SK-MEL-5 (cell line): ENCODE results near the gene POLD1. TPM values are rescaled to one million over a fixed set of nuclear protein-coding genes. Genes with fewer than 3 reads are reported as not detected.

Experiments
- DNase-seq: peaks from one replicate; pipeline ENCODE4 v3.0.0-alpha.2; 2016; ENCODE audit warnings: low read depth, low spot score
- in situ Hi-C: cut with HindIII; loops from 2 replicates; pipeline ENCODE4 v1.10.0; 2016; ENCODE audit warnings: low sequenced_read_pairs, high pct_unique_total_duplicates, low pct_unique_long_range_greater_than_20kb
- total RNA-seq: library from RNA; depleted of rRNA; stranded (reverse); fragments of >200 nt; shearing (Covaris generic); gene quantifications from 2 replicates; pipeline ENCODE4 v1.2.3, GENCODE V29; 2014; rRNA removed

POLD1 gene
- total RNA-seq, 1 experiment from 2014 or later = 30.7 TPM

DNA sequence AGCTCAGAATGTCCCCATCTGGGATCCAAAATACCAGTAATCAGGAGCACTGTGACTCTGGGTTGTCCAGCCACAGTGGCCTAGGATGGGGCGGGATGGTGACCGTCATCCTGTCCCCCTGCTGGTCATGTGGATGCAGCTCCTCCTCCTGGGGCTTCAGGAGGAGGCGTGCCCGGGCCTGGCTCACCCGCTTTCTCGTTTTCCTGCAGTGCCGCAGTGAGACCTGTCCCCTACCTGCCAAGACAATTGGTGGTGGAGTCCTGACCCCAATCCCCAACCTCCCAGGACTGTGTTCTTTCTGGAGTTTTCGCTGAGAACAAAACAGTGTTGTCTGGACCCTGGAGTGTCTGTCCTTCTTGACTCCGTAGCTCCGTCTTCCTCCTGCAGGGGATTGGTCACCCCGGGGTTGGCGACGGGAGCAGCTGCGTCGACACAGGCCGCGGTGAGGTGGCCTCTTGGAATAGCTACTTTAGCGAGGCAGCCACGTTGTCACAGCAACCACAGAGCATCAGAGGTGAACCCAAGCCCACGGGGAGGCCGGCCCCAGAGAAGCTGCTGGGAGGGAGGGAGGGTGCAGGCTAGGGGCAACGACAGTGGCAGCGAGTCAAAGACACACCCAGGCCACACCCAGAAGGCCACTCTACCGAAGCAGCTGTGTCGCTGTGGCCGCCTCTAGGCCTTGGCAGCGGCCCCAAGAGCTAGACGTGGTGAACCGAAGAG lies 82.0 kb downstream of the POLD1 start:
- DNase-seq = no peak
- in situ Hi-C loops = no loop called here

DNA sequence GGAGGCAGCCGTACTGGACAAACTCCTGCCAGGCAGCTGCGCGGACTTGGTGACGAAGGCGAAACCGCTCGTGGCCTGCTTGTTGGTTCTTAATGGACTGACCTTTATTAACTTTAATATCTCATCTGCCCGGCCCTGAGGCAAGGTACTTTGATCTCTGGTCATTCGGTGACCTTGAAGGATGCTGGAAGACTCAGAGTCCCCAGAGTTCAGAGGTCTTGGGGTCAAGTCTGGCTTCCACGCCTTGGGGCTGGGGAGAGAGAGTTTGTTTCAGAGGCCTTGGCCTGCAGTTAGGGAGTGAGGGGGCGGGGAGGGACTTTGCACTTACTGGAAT lies 82.5 kb downstream of the POLD1 start:
- no peak for DNase-seq
- in situ Hi-C loops = no loop called here

DNA sequence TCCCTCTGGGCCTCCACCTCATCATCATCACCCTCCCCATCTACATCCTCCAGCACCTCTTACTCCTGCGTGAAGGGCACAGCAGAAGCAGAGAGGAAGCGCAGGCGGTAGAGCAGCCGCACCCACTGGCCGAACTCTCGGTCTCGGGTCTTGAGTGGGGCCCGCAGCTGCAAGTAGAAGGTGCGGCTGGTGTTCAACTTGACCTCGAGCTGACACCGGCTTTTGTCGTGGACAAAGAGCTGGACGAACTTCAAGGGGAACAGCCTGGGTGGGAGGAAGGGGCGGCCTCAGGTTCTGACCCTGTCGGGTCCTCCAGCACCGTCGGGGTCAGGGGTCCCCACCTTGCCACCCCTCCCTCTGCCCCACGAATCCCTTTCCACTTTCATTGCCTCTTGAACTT lies 83.4 kb downstream of the POLD1 start:
- in situ Hi-C loops = no loop called here
- DNase-seq = no peak

Other genes with a start within 250 kb of the POLD1 start
- gene IZUMO2, start 221.1 kb upstream of the POLD1 start, total RNA-seq = not detected in 2 replicates
- gene MYH14, start 180.7 kb upstream of the POLD1 start, total RNA-seq = 15.1 and 22.2 TPM in 2 replicates
- 0.55 and 0.59 TPM in 2 replicates for gene KCNC3, start 55.0 kb upstream of the POLD1 start, total RNA-seq
- 0.13 and 0.48 TPM in 2 replicates for gene NAPSA, start 18.7 kb upstream of the POLD1 start, total RNA-seq
- gene NR1H2, start 7.9 kb upstream of the POLD1 start, total RNA-seq = 82.1 and 82.4 TPM in 2 replicates
- gene SPIB, start 34.6 kb downstream of the POLD1 start, total RNA-seq = not detected in 2 replicates
- not detected in 2 replicates for gene MYBPC2, start 48.5 kb downstream of the POLD1 start, total RNA-seq
- gene EMC10, start 92.2 kb downstream of the POLD1 start, total RNA-seq = 127 and 148 TPM in 2 replicates
- gene GARIN5A, start 92.5 kb downstream of the POLD1 start, total RNA-seq = 0.27 and 0.29 TPM in 2 replicates
- gene JOSD2, start 126.8 kb downstream of the POLD1 start, total RNA-seq = 26.4 and 29.0 TPM in 2 replicates
- gene ASPDH, start 129.6 kb downstream of the POLD1 start, total RNA-seq = not detected in 2 replicates
- 6.3 and 6.9 TPM in 2 replicates for gene LRRC4B, start 184.1 kb downstream of the POLD1 start, total RNA-seq